Measurements from ENCODE around the gene CDH26. TPM values are rescaled to one million over a fixed set of nuclear protein-coding genes. Genes with fewer than 3 reads are reported as not detected.

Gene CDH26
- total and polyA plus RNA-seq, 2 donors (not counting 3 experiments of a cell fraction or from before 2014, with no cell fraction given), result 0.01 TPM; not detected in 1

GRCh38 chr20:60009826-60010616 lies 51.8 kb downstream of the CDH26 start:
- no peak overlapping the region for H3K9ac ChIP-seq (replicated peaks; ENCODE audit: extremely low read depth, insufficient read depth, low read length)
- TF ChIP-seq JUN (IDR thresholded peaks at IDR 0.05; ENCODE audit: borderline replicate concordance, insufficient read depth, insufficient read length, low read depth), result no peak
- TF ChIP-seq MAX (IDR thresholded peaks at IDR 0.05; ENCODE audit: insufficient read depth, insufficient read length), result no peak
- no peak for TF ChIP-seq POLR2AphosphoS5 (IDR thresholded peaks at IDR 0.05; ENCODE audit: insufficient read depth, low read depth, low read length)
- no peak for TF ChIP-seq MYC (IDR thresholded peaks at IDR 0.05; ENCODE audit: low read depth, low read length)
- TF ChIP-seq POLR2A (IDR thresholded peaks at IDR 0.05; ENCODE audit: low read depth, low read length), result no peak
- no peak for TF ChIP-seq GATA2 (IDR thresholded peaks at IDR 0.05; ENCODE audit: insufficient read depth, insufficient read length, low read depth, low read length)
- TF ChIP-seq CTCF (IDR thresholded peaks at IDR 0.05; ENCODE audit: extremely low read depth in 1 of 2, insufficient read depth in 1 of 2, low read depth in 1 of 2, low read length in 2 of 2), result no peak
- TF ChIP-seq EZH2 (IDR thresholded peaks at IDR 0.05; ENCODE audit: borderline replicate concordance, low read depth, low read length, severe bottlenecking), result no peak
- no peak for TF ChIP-seq FOS (IDR thresholded peaks at IDR 0.05; ENCODE audit: borderline replicate concordance, insufficient read depth, low read length)
- H3K27me3 ChIP-seq (ENCODE audit: control insufficient read depth in 2 of 2, insufficient read depth in 2 of 2, low read length in 2 of 2), result no peaks in the 10 kb centered on the region
- H2AFZ ChIP-seq (ENCODE audit: low read depth, low read length), result no peak overlapping the region
- DNase-seq (ENCODE audit: low read depth, low spot score), result no peak
- dilution Hi-C loops (cut with MboI; ENCODE audit: extremely low pct_ligation_motif_present, low sequenced_read_pairs), result no loop called here
- H3K36me3 ChIP-seq (ENCODE audit: control insufficient read depth in 2 of 2, extremely low read depth in 1 of 2, insufficient read depth in 2 of 2, low read length in 2 of 2), result no peaks in the 10 kb centered on the region
- no peak overlapping the region for H3K4me3 ChIP-seq (replicated peaks in 1 of 3; ENCODE audit: insufficient read depth in 1 of 3, low read depth in 1 of 3, low read length in 3 of 3)
- no peaks in the 10 kb centered on the region for H3K9me1 ChIP-seq (replicated peaks; ENCODE audit: control insufficient read depth, extremely low read depth, insufficient read depth, low read length)
- FAIRE-seq, result no peak
- no peaks in the 10 kb centered on the region for H3K4me1 ChIP-seq (ENCODE audit: control insufficient read depth, extremely low read depth, insufficient read depth, low read length)
- no TSS peak for BruUV-seq (replicated peaks)
- no peak overlapping the region for H3K4me2 ChIP-seq (ENCODE audit: insufficient read depth, low read length)
- intact Hi-C loops (cut with micrococcal nuclease), result no loop called here
- H3K27ac ChIP-seq (ENCODE audit: insufficient read depth, low read depth, low read length), result no peak overlapping the region
- H4K20me1 ChIP-seq (replicated peaks; ENCODE audit: control insufficient read depth, extremely low read depth, insufficient read depth, low read length), result no peaks in the 10 kb centered on the region
- H3K9me3 ChIP-seq (replicated peaks; ENCODE audit: control insufficient read depth, insufficient read depth, low read length), result peaks cover 9% of the 10 kb centered on the region
- ChIA-PET POLR2A (no interaction called here), CTCF (no interaction called here)
- H3K79me2 ChIP-seq (ENCODE audit: control insufficient read depth, insufficient read depth, low read length), result no peaks in the 10 kb centered on the region

Measured in endothelial cell of umbilical vein (primary cell).